Uterus (tissue), 4 donors: ENCODE data around the gene GTF3C2. TPM values are rescaled to one million over a fixed set of nuclear protein-coding genes. Genes with fewer than 3 reads are reported as not detected.
"Not testable (repeated sequence)": the region's sequence is repeated elsewhere in the genome, so short reads cannot be mapped to it uniquely, and the experiment has no call there.

Experiments used
- DNase-seq, 2 donors: peaks; one replicate each; pipeline ENCODE4 v3.0.0-alpha.2; 2019 to 2020
- H3K27ac ChIP-seq, 2 donors: fragments of 200-600 bp; sonication (generic); 1 replicate in 1 of 2; 2 replicates in 1 of 2; pipeline ENCODE4 v1.5.1; 2016 to 2018
- H3K27me3 ChIP-seq, 2 donors: fragments of 200-600 bp; sonication (generic); one replicate each; pipeline ENCODE4 v1.5.1; 2018 to 2019; ENCODE audit warnings: control low read depth in 1 of 2
- H3K36me3 ChIP-seq, 2 donors: fragments of 200-600 bp; sonication (generic); one replicate each; pipeline ENCODE4 v1.5.1; 2019; ENCODE audit warnings: control low read depth in 1 of 2
- H3K4me1 ChIP-seq, 2 donors: fragments of 200-600 bp; sonication (generic); one replicate each; pipeline ENCODE4 v1.5.1; 2018 to 2019; ENCODE audit warnings: control low read depth in 1 of 2
- H3K4me3 ChIP-seq, 2 donors: fragments of 200-600 bp; sonication (generic); 1 replicate in 1 of 2; 2 replicates in 1 of 2; pipeline ENCODE4 v1.5.1; 2018 to 2019; ENCODE audit warnings: mild to moderate bottlenecking in 1 of 2
- H3K9me3 ChIP-seq, 2 donors: fragments of 200-600 bp; sonication (generic); one replicate each; pipeline ENCODE4 v1.5.1; 2019; ENCODE audit warnings: control low read depth in 1 of 2
- POLR2A ChIP-seq, 2 donors: fragments of 450-650 bp; IDR thresholded peaks; one replicate each; pipeline ENCODE4 v1.6.1; 2016; ENCODE audit warnings: antibody characterized with exemption in 2 of 2, mild to moderate bottlenecking in 1 of 2, moderate library complexity in 1 of 2
- intact Hi-C: fragments of 100-400 bp; cut with DNase I; formaldehyde crosslinking; loops from one replicate; pipeline ENCODE4 v1.15.1; 2023; ENCODE audit warnings: low total_unique reads
- total RNA-seq, 4 donors: library from RNA; depleted of rRNA in 3 of 4; stranded (reverse); fragments of >200 nt in 3 of 4; gene quantifications; one replicate each; pipeline versions ENCODE4 v1.1.0 to v1.2.4, GENCODE V29; 2014 to 2023
- TF ChIP-seq, protein P1 (sequence below), 4 experiments: fragments of 200-600 bp in 2 of 4; fragments of 450-650 bp in 2 of 4; sonication (generic) in 2 of 4; IDR thresholded peaks; one replicate each; pipeline ENCODE4 v1.5.1; 2016 to 2019; ENCODE audit warnings: antibody characterized with exemption in 4 of 4, mild to moderate bottlenecking in 2 of 4, moderate library complexity in 1 of 4
- donor health status: DM: yes; HTN: yes; CAD: no.

GTF3C2 gene
- total RNA-seq, 4 donors from 2014 or later, result 21.3 to 70.6 (median 31.2) TPM

DNA sequence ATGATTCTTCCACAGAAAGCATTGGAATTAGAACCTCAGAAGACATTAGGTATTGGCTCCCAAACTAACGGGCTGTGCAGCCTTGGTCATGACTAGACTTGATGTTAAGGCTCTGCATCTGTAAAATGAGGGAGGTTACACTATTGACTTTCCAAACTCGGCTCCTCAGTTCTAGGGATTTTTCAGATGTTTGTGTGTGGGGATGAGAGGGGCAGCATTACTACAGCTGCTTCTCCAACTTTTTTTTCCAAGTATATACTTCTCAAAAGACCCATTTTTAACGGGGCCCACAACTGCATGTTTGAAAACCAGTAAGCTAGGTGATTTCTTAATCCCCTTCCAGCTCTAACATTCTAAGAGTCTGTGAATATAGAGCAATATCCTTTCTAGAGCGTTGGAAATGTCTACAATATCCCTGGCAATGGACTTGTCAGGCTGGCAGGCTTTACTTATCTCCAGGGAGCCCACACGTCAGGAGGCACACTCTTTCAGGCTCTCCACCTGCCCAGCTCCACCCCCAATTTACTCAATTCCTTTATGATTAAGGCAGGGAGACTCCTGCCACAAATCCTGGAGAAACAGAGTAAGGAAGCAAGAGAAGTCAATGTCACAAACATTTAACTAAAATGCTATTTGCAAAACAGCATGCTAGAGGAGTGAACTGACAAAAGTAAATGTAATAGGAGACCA is 32.8 kb downstream of the GTF3C2 start:
- TF ChIP-seq, protein P1, sequence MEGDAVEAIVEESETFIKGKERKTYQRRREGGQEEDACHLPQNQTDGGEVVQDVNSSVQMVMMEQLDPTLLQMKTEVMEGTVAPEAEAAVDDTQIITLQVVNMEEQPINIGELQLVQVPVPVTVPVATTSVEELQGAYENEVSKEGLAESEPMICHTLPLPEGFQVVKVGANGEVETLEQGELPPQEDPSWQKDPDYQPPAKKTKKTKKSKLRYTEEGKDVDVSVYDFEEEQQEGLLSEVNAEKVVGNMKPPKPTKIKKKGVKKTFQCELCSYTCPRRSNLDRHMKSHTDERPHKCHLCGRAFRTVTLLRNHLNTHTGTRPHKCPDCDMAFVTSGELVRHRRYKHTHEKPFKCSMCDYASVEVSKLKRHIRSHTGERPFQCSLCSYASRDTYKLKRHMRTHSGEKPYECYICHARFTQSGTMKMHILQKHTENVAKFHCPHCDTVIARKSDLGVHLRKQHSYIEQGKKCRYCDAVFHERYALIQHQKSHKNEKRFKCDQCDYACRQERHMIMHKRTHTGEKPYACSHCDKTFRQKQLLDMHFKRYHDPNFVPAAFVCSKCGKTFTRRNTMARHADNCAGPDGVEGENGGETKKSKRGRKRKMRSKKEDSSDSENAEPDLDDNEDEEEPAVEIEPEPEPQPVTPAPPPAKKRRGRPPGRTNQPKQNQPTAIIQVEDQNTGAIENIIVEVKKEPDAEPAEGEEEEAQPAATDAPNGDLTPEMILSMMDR (IDR thresholded peaks at IDR 0.05), result no peak
- no peak for TF ChIP-seq POLR2A (IDR thresholded peaks at IDR 0.05)
- no peaks in the 10 kb centered on the region for H3K36me3 ChIP-seq
- H3K4me3 ChIP-seq, result peak overlapping the region; percentile 74 to 86
- intact Hi-C loops, result no loop called here
- no peaks in the 10 kb centered on the region for H3K9me3 ChIP-seq
- DNase-seq, result no peak
- peak overlapping the region; percentile 92 for H3K27ac ChIP-seq
- H3K4me1 ChIP-seq, result peaks cover 0 to 7% of the 10 kb centered on the region in 2 donors
- no peaks in the 10 kb centered on the region for H3K27me3 ChIP-seq

DNA sequence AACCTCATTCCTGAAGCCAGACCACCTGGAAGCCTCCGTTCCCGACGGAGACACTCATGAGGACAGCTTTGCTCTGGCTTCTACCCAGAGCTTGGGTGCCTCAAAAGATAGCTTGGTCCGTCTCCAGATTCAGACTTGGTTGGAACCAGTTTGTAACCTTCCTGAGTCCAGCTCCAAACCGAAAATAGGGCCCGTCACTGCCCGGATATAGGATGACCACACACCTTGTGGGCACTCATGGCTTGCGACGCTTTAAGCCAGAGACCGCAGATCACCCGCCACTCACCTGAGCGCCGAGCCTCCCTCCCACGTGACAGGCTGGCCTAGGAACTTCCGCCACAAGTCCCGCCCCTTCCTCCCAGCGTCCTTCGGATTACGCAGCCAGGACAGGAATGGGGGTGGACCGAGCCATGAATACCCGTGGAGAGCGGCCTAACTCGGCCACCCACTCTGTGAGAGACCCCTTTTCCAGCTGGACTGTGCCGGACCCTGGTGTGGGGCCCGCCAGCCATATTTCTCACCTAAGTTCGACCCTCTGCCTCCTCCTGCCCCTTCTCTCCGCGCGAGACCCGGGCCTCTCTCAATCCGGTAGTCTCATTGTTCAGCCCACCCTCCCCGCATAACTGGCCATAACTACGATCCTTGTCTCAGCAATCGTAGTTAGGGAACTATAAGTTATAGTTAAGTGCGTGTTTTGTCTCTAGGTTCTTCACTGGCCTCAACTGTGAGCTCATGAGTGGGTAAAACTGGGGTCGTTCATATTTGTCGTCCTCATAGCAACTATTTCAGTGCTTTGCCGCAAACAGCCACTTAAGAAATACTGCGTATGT is 33.6 kb downstream of the GTF3C2 start, which contains the start of gene MPV17:
MPV17 (minus strand) TSS at position 332 of the 830 bp plus-strand sequence. CDS start 580 bp downstream, outside the sequence.
- Histone ChIP-seq H3K4me3 (peak within 1 kb of the TSS; percentile 74 to 86), H3K36me3 (no peaks in the 10 kb centered on the region), H3K9me3 (no peaks in the 10 kb centered on the region), H3K27me3 (no peaks in the 10 kb centered on the region), H3K4me1 (peaks cover 0 to 7% of the 10 kb centered on the region in 2 donors), H3K27ac (peak within 1 kb of the TSS; percentile 92)
- peak; percentile 91 to 92 for DNase-seq
- TF ChIP-seq, protein P1 (IDR thresholded peaks at IDR 0.05), result peak in 1 of 4 experiments; percentile 24
- TF ChIP-seq POLR2A (IDR thresholded peaks at IDR 0.05), result peak; percentile 72 to 89
- intact Hi-C loops, result no loop called here

DNA sequence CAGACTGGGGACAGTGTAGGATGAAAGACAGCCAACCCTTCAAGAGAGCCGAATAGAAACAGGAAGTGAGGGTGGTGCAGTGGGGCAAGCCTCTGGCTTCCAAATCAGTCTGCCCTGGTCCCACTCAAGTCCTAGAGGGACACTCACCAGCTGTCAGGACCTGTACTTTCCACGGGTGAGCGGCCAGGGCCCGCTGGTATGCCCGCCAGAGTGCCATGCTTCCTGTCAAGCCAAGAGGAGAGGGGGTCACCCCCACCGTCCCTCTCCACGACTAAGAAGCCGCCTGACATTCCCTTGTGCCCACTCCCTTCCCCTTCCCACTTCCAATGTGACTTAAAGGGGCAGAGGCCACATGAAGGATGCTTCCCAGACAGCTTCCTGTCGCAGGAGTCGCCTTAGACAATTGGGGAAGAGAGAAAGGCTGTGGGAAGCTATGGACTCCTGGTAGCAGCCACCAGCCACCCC is 34.2 kb downstream of the GTF3C2 start:
- no peak for TF ChIP-seq POLR2A (IDR thresholded peaks at IDR 0.05)
- TF ChIP-seq, protein P1 (IDR thresholded peaks at IDR 0.05), result no peak
- Histone ChIP-seq H3K27me3 (no peaks in the 10 kb centered on the region), H3K4me3 (peak overlapping the region; percentile 74 to 86), H3K9me3 (no peaks in the 10 kb centered on the region), H3K4me1 (peaks cover 0 to 7% of the 10 kb centered on the region in 2 donors), H3K27ac (peak overlapping the region; percentile 92), H3K36me3 (no peaks in the 10 kb centered on the region)
- DNase-seq, result no peak
- intact Hi-C loops, result no loop called here

DNA sequence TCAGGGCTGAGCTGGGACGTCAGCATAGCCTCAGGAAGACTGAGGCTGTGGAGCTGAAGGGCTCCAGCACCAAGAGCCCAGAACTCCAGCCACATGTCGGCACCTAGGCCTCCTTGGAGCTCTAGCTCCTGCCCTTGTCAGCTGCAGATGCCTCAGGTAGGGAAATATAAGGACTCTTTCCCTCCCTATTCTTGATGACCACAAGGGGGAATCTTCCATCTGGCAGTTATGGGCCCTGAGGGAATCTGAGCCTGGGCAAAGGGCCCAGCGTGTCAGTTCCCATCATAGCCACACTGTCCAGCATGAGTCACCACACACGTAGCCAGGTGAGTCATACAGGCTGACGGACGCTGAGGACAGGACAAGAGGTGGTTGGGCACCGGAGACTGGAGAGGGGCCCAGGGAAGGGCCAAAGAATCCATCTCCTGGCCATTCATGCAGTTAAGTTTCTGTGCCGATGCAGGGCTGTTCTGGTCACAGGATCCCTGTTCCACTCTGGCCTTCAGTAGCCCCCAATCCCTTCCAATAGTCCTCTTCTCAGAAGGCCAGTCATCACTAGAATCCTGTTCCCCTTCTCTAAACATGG is 35.5 kb downstream of the GTF3C2 start:
- Histone ChIP-seq H3K4me3 (no peak overlapping the region), H3K4me1 (peaks cover 0 to 7% of the 10 kb centered on the region in 2 donors), H3K9me3 (no peaks in the 10 kb centered on the region), H3K27ac (peak overlapping the region in 1 of 2 donors; percentile 38), H3K27me3 (no peaks in the 10 kb centered on the region), H3K36me3 (no peaks in the 10 kb centered on the region)
- intact Hi-C loops, result no loop called here
- TF ChIP-seq, protein P1 (IDR thresholded peaks at IDR 0.05), result peak in 3 of 4 experiments; percentile 12 to 25 (median 24)
- TF ChIP-seq POLR2A (IDR thresholded peaks at IDR 0.05), result no peak
- peak; percentile 79 to 81 for DNase-seq

DNA sequence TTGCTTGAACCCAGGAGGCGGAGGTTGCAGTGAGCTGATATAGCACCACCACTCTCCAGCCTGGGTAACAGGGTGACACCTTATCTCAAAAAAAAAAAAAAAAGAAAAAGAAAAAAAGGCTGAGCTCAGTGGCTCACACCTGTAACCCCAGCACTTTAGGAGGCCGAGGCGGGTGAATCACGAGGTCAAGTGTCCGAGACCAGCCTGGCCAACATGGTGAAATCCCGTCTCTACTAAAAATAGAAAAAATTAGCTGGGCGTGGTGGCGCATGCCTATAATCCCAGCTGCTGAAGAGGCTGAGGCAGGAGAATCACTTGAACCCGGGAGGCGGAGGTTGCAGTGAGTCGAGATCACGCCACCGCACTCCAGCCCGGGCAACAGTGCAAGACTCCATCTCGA is 36.7 kb downstream of the GTF3C2 start:
- H3K36me3 ChIP-seq, H3K4me1 ChIP-seq, H3K4me3 ChIP-seq, DNase-seq, H3K9me3 ChIP-seq, H3K27ac ChIP-seq, H3K27me3 ChIP-seq, intact Hi-C loops: not testable (repeated sequence)
